DND-41 (cell line): ENCODE data around the gene LUZP2.

Source experiments
- ATAC-seq: fragments of 200-7000 bp; cut with Tn5 transposase; 3 replicates; pipeline ENCODE4 v1.9.1; 2021; ENCODE audit warnings: low read depth; ENCODE audit not compliant: insufficient read depth
- DNase-seq: peaks from one replicate; pipeline ENCODE4 v3.0.0-alpha.2; 2020
- H2AFZ ChIP-seq: 2 replicates; pipeline ENCODE4 v1.6.0; 2012; ENCODE audit warnings: low read depth, low read length
- H3K27ac ChIP-seq: 2 replicates; pipeline ENCODE4 v1.5.1; 2012; ENCODE audit warnings: low read length, inconsistent platforms
- H3K27me3 ChIP-seq: fragments of 200-600 bp; sonication (generic); 2 replicates; pipeline ENCODE4 v1.6.0; 2012; ENCODE audit warnings: low read length, mild to moderate bottlenecking, inconsistent platforms; ENCODE audit not compliant: insufficient read depth, poor library complexity
- H3K36me3 ChIP-seq: 2 replicates; pipeline ENCODE4 v1.5.1; 2012; ENCODE audit warnings: low read length, inconsistent platforms; ENCODE audit not compliant: insufficient read depth
- H3K4me1 ChIP-seq: 2 replicates; pipeline ENCODE4 v1.5.1; 2012; ENCODE audit warnings: mild to moderate bottlenecking, low read length; ENCODE audit not compliant: insufficient read depth
- H3K4me2 ChIP-seq: 2 replicates; pipeline ENCODE4 v1.6.0; 2012; ENCODE audit warnings: mild to moderate bottlenecking, moderate library complexity, low read length, inconsistent platforms; ENCODE audit not compliant: insufficient read depth
- H3K4me3 ChIP-seq, 2 experiments: fragments of 200-600 bp in 1 of 2; shearing (Covaris generic) in 1 of 2; 2 replicates each; pipeline ENCODE4 v1.5.1; 2012 to 2016; ENCODE audit warnings: inconsistent platforms in 2 of 2, low read length in 2 of 2, mild to moderate bottlenecking in 2 of 2, low read depth in 1 of 2, moderate library complexity in 1 of 2
- H3K79me2 ChIP-seq: 2 replicates; pipeline ENCODE4 v1.6.0; 2012; ENCODE audit warnings: low read length, inconsistent platforms; ENCODE audit not compliant: insufficient read depth
- H3K9ac ChIP-seq: 2 replicates; pipeline ENCODE4 v1.6.0; 2012; ENCODE audit warnings: low read depth, mild to moderate bottlenecking, inconsistent platforms, low read length, moderate library complexity
- H3K9me3 ChIP-seq: 2 replicates; pipeline ENCODE4 v1.5.1; 2012; ENCODE audit warnings: low read length, moderate library complexity, mild to moderate bottlenecking, inconsistent platforms; ENCODE audit not compliant: insufficient read depth, severe bottlenecking
- H4K20me1 ChIP-seq: 2 replicates; pipeline ENCODE4 v1.6.0; 2012; ENCODE audit warnings: low read length; ENCODE audit not compliant: insufficient read depth
- CTCF ChIP-seq: IDR thresholded peaks from 2 replicates; pipeline ENCODE4 v1.5.1; 2012; ENCODE audit warnings: borderline replicate concordance, low read length, moderate library complexity, mild to moderate bottlenecking; ENCODE audit not compliant: poor library complexity, severe bottlenecking; ENCODE audit errors: extremely low read depth
- EZH2 ChIP-seq: IDR thresholded peaks from 3 replicates; pipeline ENCODE4 v1.6.1; 2012; ENCODE audit warnings: borderline replicate concordance, low read depth, mild to moderate bottlenecking, moderate library complexity, low read length, inconsistent platforms; ENCODE audit not compliant: severe bottlenecking

The LUZP2 gene

GRCh38 chr11:24585192-24585591 lies 88.3 kb downstream of the LUZP2 start:
- Histone ChIP-seq H3K79me2 (no peaks in the 10 kb centered on the region), H4K20me1 (no peaks in the 10 kb centered on the region), H3K9ac (no peak overlapping the region), H3K4me3 (no peak overlapping the region), H3K27me3 (no peaks in the 10 kb centered on the region), H3K4me2 (no peak overlapping the region), H3K27ac (no peak overlapping the region), H3K4me1 (no peaks in the 10 kb centered on the region), H3K9me3 (no peaks in the 10 kb centered on the region), H3K36me3 (no peaks in the 10 kb centered on the region), H2AFZ (no peak overlapping the region)
- no peak for ATAC-seq
- TF ChIP-seq EZH2 (no peak), CTCF (no peak)
- no peak for DNase-seq

- no peak overlapping the region for H2AFZ ChIP-seq
- DNase-seq (no peak), ATAC-seq (no peak)
- H3K79me2 ChIP-seq: no peaks in the 10 kb centered on the region
- no peak overlapping the region for H3K4me2 ChIP-seq
- no peaks in the 10 kb centered on the region for H4K20me1 ChIP-seq
- no peak overlapping the region for H3K27ac ChIP-seq
- H3K4me3 ChIP-seq: no peak overlapping the region
- no peak overlapping the region for H3K9ac ChIP-seq
- no peaks in the 10 kb centered on the region for H3K36me3 ChIP-seq
- no peaks in the 10 kb centered on the region for H3K4me1 ChIP-seq
- no peaks in the 10 kb centered on the region for H3K9me3 ChIP-seq
- TF ChIP-seq EZH2: no peak
- no peak for TF ChIP-seq CTCF
- H3K27me3 ChIP-seq: no peaks in the 10 kb centered on the region
These were observed 90.8 kb downstream of the LUZP2 start for GRCh38 chr11:24587635-24588034.

GRCh38 chr11:24588081-24588480 lies 91.2 kb downstream of the LUZP2 start:
- Histone ChIP-seq H3K9ac (no peak overlapping the region), H3K27ac (no peak overlapping the region), H3K4me2 (no peak overlapping the region), H3K27me3 (no peaks in the 10 kb centered on the region), H3K36me3 (no peaks in the 10 kb centered on the region), H3K4me1 (no peaks in the 10 kb centered on the region), H2AFZ (no peak overlapping the region), H3K9me3 (no peaks in the 10 kb centered on the region), H3K79me2 (no peaks in the 10 kb centered on the region), H4K20me1 (no peaks in the 10 kb centered on the region), H3K4me3 (no peak overlapping the region)
- no peak for DNase-seq
- TF ChIP-seq CTCF (no peak), EZH2 (no peak)
- no peak for ATAC-seq

GRCh38 chr11:24589064-24589463 lies 92.2 kb downstream of the LUZP2 start:
- Histone ChIP-seq H3K27me3 (no peaks in the 10 kb centered on the region), H3K4me3 (no peak overlapping the region), H3K36me3 (no peaks in the 10 kb centered on the region), H3K9ac (no peak overlapping the region), H3K9me3 (no peaks in the 10 kb centered on the region), H3K4me1 (no peaks in the 10 kb centered on the region), H3K27ac (no peak overlapping the region), H3K79me2 (no peaks in the 10 kb centered on the region), H3K4me2 (no peak overlapping the region), H4K20me1 (no peaks in the 10 kb centered on the region), H2AFZ (no peak overlapping the region)
- no peak for TF ChIP-seq CTCF
- ATAC-seq (no peak), DNase-seq (no peak)
